Tibial artery (tissue), 4 donors: ENCODE results near the gene FAM72D.
"Not testable (repeated sequence)": the region's sequence is repeated elsewhere in the genome, so short reads cannot be mapped to it uniquely, and the experiment has no call there.

ENCODE experiments used
- DNase-seq, 2 donors: peaks; one replicate each; pipeline ENCODE4 v3.0.0-alpha.2; 2019
- H3K27ac ChIP-seq, 2 donors: fragments of 200-600 bp; sonication (generic) in 1 of 2; 1 replicate in 1 of 2; 2 replicates in 1 of 2; pipeline ENCODE4 v1.5.1; 2018 to 2019; ENCODE audit warnings: mild to moderate bottlenecking in 1 of 2
- H3K27me3 ChIP-seq, 2 donors: fragments of 200-600 bp; sonication (generic) in 1 of 2; one replicate each; pipeline versions ENCODE4 v1.5.1 to v1.6.0; 2016 to 2019
- H3K36me3 ChIP-seq, 3 donors: fragments of 200-600 bp; sonication (generic) in 2 of 3; one replicate each; pipeline ENCODE4 v1.5.1; 2016 to 2019; ENCODE audit warnings: mild to moderate bottlenecking in 2 of 3
- H3K4me1 ChIP-seq, 4 donors: fragments of 200-600 bp; sonication (generic) in 2 of 4; 1 replicate in 3 of 4; 2 replicates in 1 of 4; pipeline ENCODE4 v1.5.1; 2016 to 2019
- H3K4me3 ChIP-seq, 2 donors: fragments of 200-600 bp; sonication (generic) in 1 of 2; 1 replicate in 1 of 2; 2 replicates in 1 of 2; pipeline ENCODE4 v1.5.1; 2018 to 2019; ENCODE audit warnings: mild to moderate bottlenecking in 2 of 2
- H3K9me3 ChIP-seq, 3 donors: fragments of 200-600 bp; sonication (generic) in 1 of 3; one replicate each; pipeline ENCODE4 v1.5.1; 2016 to 2019
- intact Hi-C: fragments of 100-400 bp; cut with DNase I; formaldehyde crosslinking; loops from one replicate; pipeline ENCODE4 v1.15.0; 2023; ENCODE audit warnings: low total_unique reads

The FAM72D gene

GRCh38 chr1:145076877-145077276 is 18.9 kb upstream of the FAM72D start:
- DNase-seq, H3K27ac ChIP-seq, H3K36me3 ChIP-seq, intact Hi-C loops, H3K4me3 ChIP-seq, H3K27me3 ChIP-seq, H3K4me1 ChIP-seq, H3K9me3 ChIP-seq: not testable (repeated sequence)

GRCh38 chr1:145077872-145078786 is 17.6 kb upstream of the FAM72D start:
- DNase-seq, H3K36me3 ChIP-seq, H3K4me1 ChIP-seq, H3K4me3 ChIP-seq, H3K27ac ChIP-seq, H3K27me3 ChIP-seq, H3K9me3 ChIP-seq, intact Hi-C loops: not testable (repeated sequence)

GRCh38 chr1:145078787-145079370 is 16.9 kb upstream of the FAM72D start:
- H3K9me3 ChIP-seq, H3K36me3 ChIP-seq, H3K27me3 ChIP-seq, DNase-seq, intact Hi-C loops, H3K27ac ChIP-seq, H3K4me3 ChIP-seq, H3K4me1 ChIP-seq: not testable (repeated sequence)

GRCh38 chr1:145079737-145080136 is 16.0 kb upstream of the FAM72D start:
- H3K4me3 ChIP-seq, H3K4me1 ChIP-seq, H3K9me3 ChIP-seq, intact Hi-C loops, H3K27me3 ChIP-seq, H3K36me3 ChIP-seq, H3K27ac ChIP-seq, DNase-seq: not testable (repeated sequence)

- DNase-seq, H3K27me3 ChIP-seq, H3K36me3 ChIP-seq, H3K9me3 ChIP-seq, intact Hi-C loops, H3K4me3 ChIP-seq, H3K4me1 ChIP-seq, H3K27ac ChIP-seq: not testable (repeated sequence)
Observed at GRCh38 chr1:145080193-145080592, 15.6 kb upstream of the FAM72D start.

GRCh38 chr1:145082483-145083255 is 13.1 kb upstream of the FAM72D start:
- H3K27ac ChIP-seq, H3K9me3 ChIP-seq, H3K4me3 ChIP-seq, H3K36me3 ChIP-seq, H3K4me1 ChIP-seq, DNase-seq, intact Hi-C loops, H3K27me3 ChIP-seq: not testable (repeated sequence)

- H3K36me3 ChIP-seq, intact Hi-C loops, H3K27me3 ChIP-seq, H3K4me1 ChIP-seq, H3K9me3 ChIP-seq: not testable (repeated sequence)
- H3K27ac ChIP-seq: peak overlapping the region in 1 of 2 donors; percentile 59
- peak overlapping the region in 1 of 2 donors; percentile 52 for H3K4me3 ChIP-seq
- peak in 1 of 2 donors; percentile 82 for DNase-seq
Observed at GRCh38 chr1:145093517-145094149, 2.1 kb upstream of the FAM72D start.

- H3K36me3 ChIP-seq, intact Hi-C loops, H3K9me3 ChIP-seq, H3K4me1 ChIP-seq, H3K27me3 ChIP-seq: not testable (repeated sequence)
- peak overlapping the region; percentile 44 to 49 for H3K4me3 ChIP-seq
- peak; percentile 6 to 66 for DNase-seq
- H3K27ac ChIP-seq: peak overlapping the region in 1 of 2 donors; percentile 67
Observed at GRCh38 chr1:145094655-145095211, 1.0 kb upstream of the FAM72D start.

- H3K4me1 ChIP-seq, H3K27ac ChIP-seq, H3K9me3 ChIP-seq, DNase-seq, H3K4me3 ChIP-seq, H3K27me3 ChIP-seq, intact Hi-C loops, H3K36me3 ChIP-seq: not testable (repeated sequence)
Observed at GRCh38 chr1:145101725-145102124, 6.0 kb downstream of the FAM72D start.

GRCh38 chr1:145103294-145103693 is 7.5 kb downstream of the FAM72D start:
- H3K27ac ChIP-seq, H3K4me3 ChIP-seq, H3K27me3 ChIP-seq, H3K4me1 ChIP-seq, H3K36me3 ChIP-seq, intact Hi-C loops, DNase-seq, H3K9me3 ChIP-seq: not testable (repeated sequence)

GRCh38 chr1:145111674-145112073 is 15.9 kb downstream of the FAM72D start:
- H3K36me3 ChIP-seq, DNase-seq, intact Hi-C loops, H3K27me3 ChIP-seq, H3K4me1 ChIP-seq, H3K4me3 ChIP-seq, H3K9me3 ChIP-seq, H3K27ac ChIP-seq: not testable (repeated sequence)

- H3K4me3 ChIP-seq, H3K4me1 ChIP-seq, H3K27ac ChIP-seq, DNase-seq, H3K27me3 ChIP-seq, intact Hi-C loops, H3K9me3 ChIP-seq, H3K36me3 ChIP-seq: not testable (repeated sequence)
Observed at GRCh38 chr1:145112703-145113102, 16.9 kb downstream of the FAM72D start.

GRCh38 chr1:145114560-145115057 is 18.8 kb downstream of the FAM72D start:
- DNase-seq, intact Hi-C loops: not testable (repeated sequence)

More at GRCh38 chr1:145114560-145115057, 18.8 kb downstream of the FAM72D start:
- not testable (repeated sequence) for H3K36me3 ChIP-seq, H3K9me3 ChIP-seq, H3K4me1 ChIP-seq, H3K4me3 ChIP-seq, H3K27me3 ChIP-seq, H3K27ac ChIP-seq
